H9 (cell line): ENCODE measurements around the gene KCNE2. TPM values are rescaled to one million over a fixed set of nuclear protein-coding genes. Genes with fewer than 3 reads are reported as not detected.

Experiments used
- DNase-seq: peaks from one replicate; pipeline ENCODE4 v3.0.0-alpha.2; 2017
- H2AFZ ChIP-seq: one replicate; pipeline ENCODE4 v1.6.1; 2013; ENCODE audit warnings: mild to moderate bottlenecking, low read length, control low read depth, moderate library complexity
- H2AK5ac ChIP-seq: 2 replicates; pipeline ENCODE4 v1.6.1; 2013; ENCODE audit warnings: low read length, control low read depth, mixed read lengths; ENCODE audit not compliant: insufficient read length
- H2BK120ac ChIP-seq: one replicate; pipeline ENCODE4 v1.6.1; 2013; ENCODE audit warnings: low read depth, mild to moderate bottlenecking, low read length, control low read depth, inconsistent platforms; ENCODE audit not compliant: poor library complexity, severe bottlenecking
- H2BK12ac ChIP-seq: 2 replicates; pipeline ENCODE4 v1.6.1; 2013; ENCODE audit warnings: low read length, control low read depth, mixed read lengths, low read depth; ENCODE audit not compliant: insufficient read length
- H2BK15ac ChIP-seq: 2 replicates; pipeline ENCODE4 v1.6.1; 2013; ENCODE audit warnings: low read depth, low read length, control low read depth
- H2BK20ac ChIP-seq: one replicate; pipeline ENCODE4 v1.6.1; 2013; ENCODE audit warnings: low read depth, mild to moderate bottlenecking, low read length, control low read depth, inconsistent platforms; ENCODE audit not compliant: poor library complexity, severe bottlenecking
- H2BK5ac ChIP-seq: 2 replicates; pipeline ENCODE4 v1.6.1; 2013; ENCODE audit warnings: low read length, control low read depth, mixed read lengths; ENCODE audit not compliant: insufficient read length
- H3K14ac ChIP-seq: 2 replicates; pipeline ENCODE4 v1.6.1; 2013; ENCODE audit warnings: low read length, control low read depth; ENCODE audit not compliant: insufficient read depth
- H3K18ac ChIP-seq: 2 replicates; pipeline ENCODE4 v1.6.1; 2013; ENCODE audit warnings: low read depth, mild to moderate bottlenecking, mixed read lengths, low read length, control low read depth; ENCODE audit not compliant: insufficient read length
- H3K23ac ChIP-seq: 2 replicates; pipeline ENCODE4 v1.6.1; 2013; ENCODE audit warnings: low read length, control low read depth, mixed read lengths, low read depth; ENCODE audit not compliant: insufficient read length
- H3K23me2 ChIP-seq: 2 replicates; pipeline ENCODE4 v1.6.1; 2013; ENCODE audit warnings: low read depth, mild to moderate bottlenecking, mixed read lengths, low read length, control low read depth; ENCODE audit not compliant: insufficient read length, poor library complexity, severe bottlenecking
- H3K27ac ChIP-seq: 2 replicates; pipeline ENCODE4 v1.5.1; 2013; ENCODE audit warnings: low read length, control low read depth, mixed read lengths, low read depth; ENCODE audit not compliant: insufficient read length
- H3K27me3 ChIP-seq: 2 replicates; pipeline ENCODE4 v1.6.1; 2013; ENCODE audit warnings: low read length, control low read depth, inconsistent platforms; ENCODE audit not compliant: insufficient read depth
- H3K4ac ChIP-seq: 2 replicates; pipeline ENCODE4 v1.6.1; 2013; ENCODE audit warnings: low read depth, mild to moderate bottlenecking, control low read depth, inconsistent platforms, low read length, moderate library complexity
- H3K4me1 ChIP-seq: 2 replicates; pipeline ENCODE4 v1.6.1; 2013; ENCODE audit warnings: low read length, control low read depth, inconsistent platforms; ENCODE audit not compliant: insufficient read depth
- H3K4me2 ChIP-seq: 2 replicates; pipeline ENCODE4 v1.6.1; 2013; ENCODE audit warnings: low read length, control low read depth, mixed read lengths; ENCODE audit not compliant: insufficient read length, insufficient read depth
- H3K56ac ChIP-seq: 2 replicates; pipeline ENCODE4 v1.6.1; 2013; ENCODE audit warnings: low read depth, mild to moderate bottlenecking, mixed read lengths, low read length, control low read depth; ENCODE audit not compliant: insufficient read length
- H3K79me1 ChIP-seq: 2 replicates; pipeline ENCODE4 v1.6.1; 2013; ENCODE audit warnings: low read depth, mild to moderate bottlenecking, moderate library complexity, low read length, control low read depth, inconsistent platforms; ENCODE audit not compliant: insufficient read depth, poor library complexity, severe bottlenecking
- H3K79me2 ChIP-seq: 2 replicates; pipeline ENCODE4 v1.6.1; 2013; ENCODE audit warnings: low read length, control low read depth, inconsistent platforms; ENCODE audit not compliant: insufficient read depth
- H3K9ac ChIP-seq: 2 replicates; pipeline ENCODE4 v1.6.1; 2013; ENCODE audit warnings: low read length, control low read depth, mixed read lengths; ENCODE audit not compliant: insufficient read length; ENCODE audit errors: extremely low read depth
- H3K9me3 ChIP-seq: one replicate; pipeline ENCODE4 v1.6.1; 2013; ENCODE audit warnings: low read depth, low read length, inconsistent platforms; ENCODE audit not compliant: control insufficient read depth
- H3T11ph ChIP-seq: one replicate; pipeline ENCODE4 v1.6.1; 2013; ENCODE audit warnings: mild to moderate bottlenecking, low read length, control low read depth, inconsistent platforms
- H4K20me1 ChIP-seq: one replicate; pipeline ENCODE4 v1.6.1; 2013; ENCODE audit not compliant: control insufficient read depth, insufficient read length, insufficient read depth
- H4K5ac ChIP-seq: 2 replicates; pipeline ENCODE4 v1.6.1; 2013; ENCODE audit warnings: low read depth, mild to moderate bottlenecking, mixed read lengths, low read length, control low read depth; ENCODE audit not compliant: insufficient read length
- H4K8ac ChIP-seq: replicated peaks from 2 replicates; pipeline ENCODE4 v1.6.1; 2013; ENCODE audit warnings: low read length, control low read depth, mixed read lengths, low read depth; ENCODE audit not compliant: insufficient read length
- H4K91ac ChIP-seq: 2 replicates; pipeline ENCODE4 v1.6.1; 2013; ENCODE audit warnings: low read depth, mild to moderate bottlenecking, moderate library complexity, mixed read lengths, low read length, control low read depth; ENCODE audit not compliant: insufficient read length
- H3K27ac Mint-ChIP-seq, 3 experiments: 2 replicates in 2 of 3; 3 replicates in 1 of 3; pipeline ENCODE4 v1.8.0; 2020 to 2021; ENCODE audit warnings: mixed read lengths in 3 of 3, mild to moderate bottlenecking in 1 of 3, moderate library complexity in 1 of 3
- H3K27me3 Mint-ChIP-seq: 2 replicates; pipeline ENCODE4 v1.8.0; 2021; ENCODE audit warnings: low read depth, mild to moderate bottlenecking, moderate library complexity, mixed read lengths
- H3K36me3 Mint-ChIP-seq, 3 experiments: 2 replicates in 2 of 3; 3 replicates in 1 of 3; pipeline ENCODE4 v1.8.0; 2020 to 2021; ENCODE audit warnings: low read depth in 3 of 3, mixed read lengths in 3 of 3; ENCODE audit not compliant: insufficient read depth in 1 of 3
- H3K4me1 Mint-ChIP-seq, 2 experiments: 2 replicates each; pipeline ENCODE4 v1.8.0; 2020; ENCODE audit warnings: mixed read lengths in 2 of 2
- H3K4me3 Mint-ChIP-seq, 2 experiments: 2 replicates in 1 of 2; 3 replicates in 1 of 2; pipeline ENCODE4 v1.8.0; 2020 to 2021; ENCODE audit warnings: mild to moderate bottlenecking in 2 of 2, mixed read lengths in 2 of 2, moderate library complexity in 1 of 2
- H3K9me3 Mint-ChIP-seq, 2 experiments: 2 replicates in 1 of 2; 3 replicates in 1 of 2; pipeline ENCODE4 v1.8.0; 2020; ENCODE audit warnings: mild to moderate bottlenecking in 2 of 2, mixed read lengths in 2 of 2, moderate library complexity in 1 of 2
- CTCF ChIP-seq: fragments of 200-600 bp; sonication (generic); conservative IDR thresholded peaks from 3 replicates; pipeline ENCODE4 v1.8.0; 2021; ENCODE audit warnings: antibody characterized with exemption, mild to moderate bottlenecking
- WGBS: extraction: QIAGEN DNeasy Blood & Tissue Kit; methylation state at CpG from one replicate; pipeline ENCODE4 v1.1.7; 2013; ENCODE audit warnings: missing lambda C conversion rate, low lambda C conversion rate, mixed read lengths; ENCODE audit not compliant: insufficient read length; ENCODE audit errors: extremely low coverage; 5-methylcytosine and 5-hydroxymethylcytosine counted together
- total RNA-seq: library from RNA; stranded (reverse); gene quantifications from 2 replicates; pipeline ENCODE4 v1.2.1, GENCODE V29; 2021

KCNE2 gene
- total RNA-seq, 1 experiment from 2014 or later: not detected

- Histone ChIP-seq H3K9ac (no peak overlapping the region), H2BK120ac (no peak overlapping the region), H4K20me1 (no peaks in the 10 kb centered on the region), H2BK5ac (no peak overlapping the region), H4K5ac (no peak overlapping the region), H2BK15ac (no peak overlapping the region), H3T11ph (no peak overlapping the region), H3K56ac (no peak overlapping the region), H4K8ac (no peak overlapping the region), H2AK5ac (no peak overlapping the region), H3K79me2 (no peaks in the 10 kb centered on the region), H4K91ac (no peak overlapping the region), H3K23ac (no peak overlapping the region), H2AFZ (no peak overlapping the region), H3K4ac (no peak overlapping the region), H3K14ac (no peak overlapping the region), H3K4me1 (no peaks in the 10 kb centered on the region), H3K18ac (no peak overlapping the region), H2BK12ac (no peak overlapping the region), H3K23me2 (no peaks in the 10 kb centered on the region), H3K27ac (no peak overlapping the region), H2BK20ac (no peak overlapping the region), H3K9me3 (no peaks in the 10 kb centered on the region), H3K79me1 (no peaks in the 10 kb centered on the region), H3K27me3 (no peaks in the 10 kb centered on the region), H3K4me2 (no peak overlapping the region)
- no peaks in the 10 kb centered on the region for H3K4me1 Mint-ChIP-seq
- TF ChIP-seq CTCF: no peak
- H3K36me3 Mint-ChIP-seq: peaks cover 0 to 2% (median 0%) of the 10 kb centered on the region in 3 experiments; a peak in 1 of 7 replicates
- no peak overlapping the region for H3K4me3 Mint-ChIP-seq
- no CpG with 5 or more reads among the region's 3 CpGs for WGBS
- H3K27ac Mint-ChIP-seq: no peak overlapping the region
- H3K9me3 Mint-ChIP-seq: no peaks in the 10 kb centered on the region
- no peaks in the 10 kb centered on the region for H3K27me3 Mint-ChIP-seq
- no peak for DNase-seq
These were observed 44.2 kb upstream of the KCNE2 start for GRCh38 chr21:34319585-34319984.
